Tibial nerve (tissue), 4 donors: ENCODE results near the gene TKTL2. TPM values are rescaled to one million over a fixed set of nuclear protein-coding genes. Genes with fewer than 3 reads are reported as not detected.

Experiments
- DNase-seq, 2 donors: peaks; one replicate each; pipeline ENCODE4 v3.0.0-alpha.2; 2019; ENCODE audit warnings: low spot score in 2 of 2
- H3K27ac ChIP-seq, 4 donors: fragments of 200-600 bp; sonication (generic) in 3 of 4; one replicate each; pipeline ENCODE4 v1.5.1; 2017 to 2019; ENCODE audit warnings: mild to moderate bottlenecking in 1 of 4
- H3K27me3 ChIP-seq, 2 donors: fragments of 200-600 bp; sonication (generic) in 1 of 2; one replicate each; pipeline versions ENCODE4 v1.5.1 to v1.6.0; 2017 to 2019
- H3K36me3 ChIP-seq, 3 donors: fragments of 200-600 bp; sonication (generic); one replicate each; pipeline ENCODE4 v1.5.1; 2018 to 2019
- H3K4me1 ChIP-seq, 4 donors: fragments of 200-600 bp; sonication (generic) in 3 of 4; one replicate each; pipeline ENCODE4 v1.5.1; 2017 to 2019
- H3K4me3 ChIP-seq, 4 donors: fragments of 200-600 bp; sonication (generic) in 3 of 4; one replicate each; pipeline ENCODE4 v1.5.1; 2017 to 2019; ENCODE audit warnings: mild to moderate bottlenecking in 1 of 4, moderate library complexity in 1 of 4
- H3K9me3 ChIP-seq, 4 donors: fragments of 200-600 bp; sonication (generic) in 3 of 4; one replicate each; pipeline ENCODE4 v1.5.1; 2017 to 2019
- CTCF ChIP-seq, 5 experiments: fragments of 200-600 bp in 3 of 5; fragments of 450-650 bp in 2 of 5; sonication (generic) in 3 of 5; IDR thresholded peaks; one replicate each; pipeline ENCODE4 v1.5.1; 2016 to 2019; ENCODE audit warnings: antibody characterized with exemption in 5 of 5, mild to moderate bottlenecking in 3 of 5, moderate library complexity in 2 of 5
- EP300 ChIP-seq, 2 donors: sonication (generic); formaldehyde crosslinking; IDR thresholded peaks; one replicate each; pipeline ENCODE4 v1.6.1; 2017; ENCODE audit warnings: antibody characterized with exemption in 2 of 2, mild to moderate bottlenecking in 1 of 2
- POLR2A ChIP-seq, 2 donors: fragments of 450-650 bp; IDR thresholded peaks; one replicate each; pipeline ENCODE4 v1.6.1; 2017; ENCODE audit warnings: antibody characterized with exemption in 2 of 2, mild to moderate bottlenecking in 2 of 2, moderate library complexity in 2 of 2
- WGBS, 2 donors: methylation state at CpG; one replicate each; pipeline ENCODE4 v1.1.5; 2018; 5-methylcytosine and 5-hydroxymethylcytosine counted together
- total RNA-seq, 4 donors: library from RNA; depleted of rRNA; stranded (reverse); fragments of >200 nt; gene quantifications; one replicate each; pipeline ENCODE4 v1.1.0, GENCODE V29; 2016

Gene TKTL2
- total RNA-seq, 4 donors from 2014 or later = not detected

GRCh38 chr4:163474027-163474426 is 473 bp upstream of the TKTL2 start:
- no peak overlapping the region for H3K27ac ChIP-seq
- no peaks in the 10 kb centered on the region for H3K27me3 ChIP-seq
- H3K36me3 ChIP-seq = no peaks in the 10 kb centered on the region
- H3K9me3 ChIP-seq = peaks cover 0 to 3% (median 0%) of the 10 kb centered on the region in 4 donors
- 97 to 98% methylated on average over 3 of the region's 3 CpGs for WGBS, 2 donors
- peaks cover 0 to 6% (median 0%) of the 10 kb centered on the region in 4 donors for H3K4me1 ChIP-seq
- H3K4me3 ChIP-seq = no peak overlapping the region
- TF ChIP-seq POLR2A (IDR thresholded peaks at IDR 0.05) = no peak
- no peak for TF ChIP-seq EP300 (IDR thresholded peaks at IDR 0.05)
- TF ChIP-seq CTCF (IDR thresholded peaks at IDR 0.05) = no peak
- no peak for DNase-seq

- Histone ChIP-seq H3K4me3 (no peak overlapping the region), H3K4me1 (peaks cover 0 to 6% (median 0%) of the 10 kb centered on the region in 4 donors), H3K27me3 (no peaks in the 10 kb centered on the region), H3K27ac (no peak overlapping the region), H3K9me3 (peaks cover 0 to 3% (median 0%) of the 10 kb centered on the region in 4 donors), H3K36me3 (no peaks in the 10 kb centered on the region)
- TF ChIP-seq EP300 (IDR thresholded peaks at IDR 0.05) = no peak
- TF ChIP-seq POLR2A (IDR thresholded peaks at IDR 0.05) = no peak
- TF ChIP-seq CTCF (IDR thresholded peaks at IDR 0.05) = no peak
- no peak for DNase-seq
- WGBS, 2 donors = 94% methylated on average over 12 to 14 of the region's 14 CpGs
These were observed 424 bp downstream of the TKTL2 start for GRCh38 chr4:163473130-163473529.

GRCh38 chr4:163470391-163470790 is 3.2 kb downstream of the TKTL2 start:
- 71 to 83% methylated on average over 3 of the region's 3 CpGs for WGBS, 2 donors
- no peak for DNase-seq
- H3K27me3 ChIP-seq = no peaks in the 10 kb centered on the region
- no peak overlapping the region for H3K4me3 ChIP-seq
- H3K9me3 ChIP-seq = peaks cover 0 to 3% (median 0%) of the 10 kb centered on the region in 4 donors
- H3K36me3 ChIP-seq = no peaks in the 10 kb centered on the region
- no peak for TF ChIP-seq POLR2A (IDR thresholded peaks at IDR 0.05)
- no peak for TF ChIP-seq EP300 (IDR thresholded peaks at IDR 0.05)
- no peak for TF ChIP-seq CTCF (IDR thresholded peaks at IDR 0.05)
- no peaks in the 10 kb centered on the region for H3K4me1 ChIP-seq
- no peak overlapping the region for H3K27ac ChIP-seq

GRCh38 chr4:163467082-163467770 is 6.3 kb downstream of the TKTL2 start:
- no peaks in the 10 kb centered on the region for H3K27me3 ChIP-seq
- no peak for DNase-seq
- H3K4me1 ChIP-seq = no peaks in the 10 kb centered on the region
- TF ChIP-seq CTCF (IDR thresholded peaks at IDR 0.05) = no peak
- TF ChIP-seq POLR2A (IDR thresholded peaks at IDR 0.05) = no peak
- TF ChIP-seq EP300 (IDR thresholded peaks at IDR 0.05) = no peak
- H3K27ac ChIP-seq = no peak overlapping the region
- no peaks in the 10 kb centered on the region for H3K9me3 ChIP-seq
- H3K4me3 ChIP-seq = no peak overlapping the region
- no peaks in the 10 kb centered on the region for H3K36me3 ChIP-seq
- WGBS, 2 donors = 88 to 89% methylated on average over 4 of the region's 4 CpGs

GRCh38 chr4:163462556-163462955 is 11.0 kb downstream of the TKTL2 start:
- Histone ChIP-seq H3K4me1 (no peaks in the 10 kb centered on the region), H3K36me3 (no peaks in the 10 kb centered on the region), H3K27me3 (no peaks in the 10 kb centered on the region), H3K4me3 (no peak overlapping the region), H3K9me3 (no peaks in the 10 kb centered on the region), H3K27ac (no peak overlapping the region)
- no peak for TF ChIP-seq POLR2A (IDR thresholded peaks at IDR 0.05)
- TF ChIP-seq CTCF (IDR thresholded peaks at IDR 0.05) = no peak
- no peak for TF ChIP-seq EP300 (IDR thresholded peaks at IDR 0.05)
- WGBS, 2 donors = 90% methylated on average over 5 of the region's 5 CpGs
- no peak for DNase-seq
